Upper lobe of left lung (tissue), 6 donors: ENCODE results near the gene C6orf47. TPM values are rescaled to one million over a fixed set of nuclear protein-coding genes. Genes with fewer than 3 reads are reported as not detected.

ENCODE experiments used
- ATAC-seq, 2 donors: fragments of 200-7000 bp; cut with Tn5 transposase; one replicate each; pipeline ENCODE4 v1.9.1; 2022; ENCODE audit warnings: mild to moderate bottlenecking in 2 of 2, moderate library complexity in 2 of 2; ENCODE audit not compliant: low FRiP score in 2 of 2
- DNase-seq, 2 donors: peaks; one replicate each; pipeline ENCODE4 v3.0.0-alpha.2; 2019 to 2020
- H3K27ac ChIP-seq, 4 donors: fragments of 200-600 bp; sonication (generic); one replicate each; pipeline ENCODE4 v1.5.1; 2016 to 2019
- H3K27me3 ChIP-seq, 4 donors: fragments of 200-600 bp; sonication (generic); one replicate each; pipeline ENCODE4 v1.5.1; 2017 to 2019
- H3K36me3 ChIP-seq, 4 donors: fragments of 200-600 bp; sonication (generic); one replicate each; pipeline ENCODE4 v1.5.1; 2016 to 2019
- H3K4me1 ChIP-seq, 4 donors: fragments of 200-600 bp; sonication (generic); one replicate each; pipeline ENCODE4 v1.5.1; 2018 to 2019
- H3K4me3 ChIP-seq, 4 donors: fragments of 200-600 bp; sonication (generic); one replicate each; pipeline ENCODE4 v1.5.1; 2017 to 2019; ENCODE audit warnings: mild to moderate bottlenecking in 2 of 4, moderate library complexity in 1 of 4
- H3K9me3 ChIP-seq, 4 donors: fragments of 200-600 bp; sonication (generic); one replicate each; pipeline ENCODE4 v1.5.1; 2018 to 2019
- EP300 ChIP-seq, 4 donors: sonication (generic); formaldehyde crosslinking; IDR thresholded peaks; one replicate each; pipeline ENCODE4 v1.5.1; 2017; ENCODE audit warnings: antibody characterized with exemption in 4 of 4, control low read depth in 2 of 4
- POLR2A ChIP-seq, 4 donors: fragments of 450-650 bp; IDR thresholded peaks; one replicate each; pipeline ENCODE4 v1.5.1; 2016 to 2017; ENCODE audit warnings: antibody characterized with exemption in 4 of 4, mild to moderate bottlenecking in 2 of 4
- POLR2AphosphoS5 ChIP-seq, 2 donors: sonication (generic); formaldehyde crosslinking; IDR thresholded peaks; one replicate each; pipeline ENCODE4 v1.5.1; 2017; ENCODE audit warnings: antibody characterized with exemption in 2 of 2
- WGBS, 2 donors: methylation state at CpG; one replicate each; pipeline ENCODE4 v1.1.5; 2017 to 2018; 5-methylcytosine and 5-hydroxymethylcytosine counted together
- total RNA-seq, 6 donors: library from RNA; depleted of rRNA in 4 of 6; stranded (reverse); fragments of >200 nt in 4 of 6; gene quantifications; one replicate each; pipeline versions ENCODE4 v1.1.0 to v1.2.1, GENCODE V29; 2016 to 2021
- TF ChIP-seq, protein P1 (sequence below), 6 experiments: fragments of 450-650 bp in 4 of 6; fragments of 200-600 bp in 2 of 6; sonication (generic) in 2 of 6; IDR thresholded peaks; one replicate each; pipeline ENCODE4 v1.5.1; 2016 to 2019; ENCODE audit warnings: antibody characterized with exemption in 6 of 6
- donor health status: DM: no; HTN: no; CAD: no; lungs with moderate emphysema.
- donor health status: DM: no; HTN: yes; CAD: no; lungs with severe emphysema.

The C6orf47 gene
- total RNA-seq, 6 donors from 2014 or later = 25.0 to 30.1 (median 28.4) TPM

DNA sequence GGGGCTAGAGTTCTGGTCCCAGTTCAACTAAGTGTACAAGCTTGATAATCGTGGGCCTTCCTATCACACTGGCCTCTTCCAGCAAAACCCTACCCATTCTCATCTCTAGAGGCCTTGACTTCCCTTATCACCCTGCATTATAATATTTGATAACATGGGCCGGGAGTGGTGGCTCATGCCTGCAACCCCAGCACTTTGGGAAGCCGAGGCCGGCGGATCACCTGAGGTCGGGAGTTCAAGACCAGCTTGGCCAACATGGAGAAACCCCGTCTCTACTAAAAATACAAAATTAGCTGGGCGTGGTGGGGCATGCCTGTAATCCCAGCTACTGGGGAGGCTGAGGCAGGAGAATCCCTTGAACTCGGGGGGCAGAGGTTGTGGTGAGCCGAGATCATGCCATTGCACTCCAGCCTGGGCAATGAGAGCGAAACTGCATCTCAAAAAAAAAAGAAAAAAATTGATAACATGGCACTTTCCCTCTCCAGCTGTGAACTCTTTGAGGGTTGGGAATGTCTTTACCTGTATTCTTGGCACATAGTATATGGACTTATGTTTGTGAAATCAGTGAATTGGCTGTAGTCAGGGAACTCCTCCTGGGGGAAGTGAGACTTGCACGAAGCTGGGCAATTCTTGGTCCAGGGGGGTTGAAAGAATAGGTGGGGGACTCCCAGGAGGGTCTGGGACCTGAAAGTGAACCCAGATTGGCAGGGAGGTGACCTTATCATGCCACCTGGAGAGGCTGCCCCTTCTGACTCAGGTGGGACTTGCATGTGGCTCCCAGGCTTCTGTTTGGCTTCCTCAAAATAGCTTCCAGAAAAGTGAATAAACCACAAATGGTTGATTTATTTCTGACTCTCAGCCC, 915 bp upstream of the C6orf47 start:
- H3K9me3 ChIP-seq = no peaks in the 10 kb centered on the region

DNA sequence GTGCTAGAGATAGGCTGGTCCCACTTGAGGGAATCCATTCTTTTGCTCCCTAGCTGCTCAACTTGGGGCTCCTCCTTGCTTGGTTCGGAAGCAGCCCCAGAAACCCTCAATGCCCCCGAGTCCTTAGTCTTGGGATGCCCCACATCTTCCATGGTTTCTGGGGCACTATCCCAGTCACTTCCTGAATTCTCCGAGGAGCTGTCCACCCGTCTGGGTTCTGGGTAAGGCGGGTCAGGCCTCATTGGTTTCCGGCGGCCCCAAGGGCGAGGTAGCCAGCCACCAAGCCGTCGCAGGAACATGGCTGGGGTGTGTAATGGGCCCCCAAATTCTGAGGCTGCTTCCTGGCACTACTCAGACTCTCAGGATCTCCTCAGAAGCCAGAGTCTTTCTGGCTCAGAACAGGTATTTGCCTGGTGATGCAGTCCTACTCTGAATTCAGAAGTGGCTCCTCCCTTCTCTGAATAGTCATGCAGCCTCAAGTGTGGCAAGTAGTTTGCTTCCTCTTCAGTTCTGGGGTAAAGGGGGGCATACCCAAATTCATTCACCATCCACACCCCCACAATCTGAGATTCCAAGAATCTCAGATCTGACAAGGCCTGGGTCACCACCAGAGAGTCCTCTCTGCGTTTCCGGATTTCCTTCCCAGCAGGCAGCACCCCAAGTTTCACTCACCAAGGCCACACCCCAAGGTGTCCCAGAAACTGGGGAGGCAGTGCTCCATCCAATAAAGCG, 763 bp downstream of the C6orf47 start:
- H3K4me1 ChIP-seq = peaks cover 46 to 68% (median 52%) of the 10 kb centered on the region in 4 donors
- peak overlapping the region; percentile 64 to 92 (median 64) for H3K4me3 ChIP-seq
- TF ChIP-seq POLR2A (IDR thresholded peaks at IDR 0.05) (no peak), EP300 (IDR thresholded peaks at IDR 0.05) (no peak), POLR2AphosphoS5 (IDR thresholded peaks at IDR 0.05) (no peak)
- TF ChIP-seq, protein P1, sequence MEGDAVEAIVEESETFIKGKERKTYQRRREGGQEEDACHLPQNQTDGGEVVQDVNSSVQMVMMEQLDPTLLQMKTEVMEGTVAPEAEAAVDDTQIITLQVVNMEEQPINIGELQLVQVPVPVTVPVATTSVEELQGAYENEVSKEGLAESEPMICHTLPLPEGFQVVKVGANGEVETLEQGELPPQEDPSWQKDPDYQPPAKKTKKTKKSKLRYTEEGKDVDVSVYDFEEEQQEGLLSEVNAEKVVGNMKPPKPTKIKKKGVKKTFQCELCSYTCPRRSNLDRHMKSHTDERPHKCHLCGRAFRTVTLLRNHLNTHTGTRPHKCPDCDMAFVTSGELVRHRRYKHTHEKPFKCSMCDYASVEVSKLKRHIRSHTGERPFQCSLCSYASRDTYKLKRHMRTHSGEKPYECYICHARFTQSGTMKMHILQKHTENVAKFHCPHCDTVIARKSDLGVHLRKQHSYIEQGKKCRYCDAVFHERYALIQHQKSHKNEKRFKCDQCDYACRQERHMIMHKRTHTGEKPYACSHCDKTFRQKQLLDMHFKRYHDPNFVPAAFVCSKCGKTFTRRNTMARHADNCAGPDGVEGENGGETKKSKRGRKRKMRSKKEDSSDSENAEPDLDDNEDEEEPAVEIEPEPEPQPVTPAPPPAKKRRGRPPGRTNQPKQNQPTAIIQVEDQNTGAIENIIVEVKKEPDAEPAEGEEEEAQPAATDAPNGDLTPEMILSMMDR (IDR thresholded peaks at IDR 0.05) = no peak
- H3K27ac ChIP-seq = peak overlapping the region; percentile 84 to 97 (median 90)
- DNase-seq (peak in 1 of 2 donors; percentile 45), ATAC-seq (peak; percentile 25 to 34)
- peaks cover 0 to 42% (median 17%) of the 10 kb centered on the region in 4 donors for H3K36me3 ChIP-seq
- no peaks in the 10 kb centered on the region for H3K27me3 ChIP-seq
- 22 to 28% methylated on average over 6 to 10 of the region's 13 CpGs for WGBS, 2 donors
- no peaks in the 10 kb centered on the region for H3K9me3 ChIP-seq

More for the DNA sequence above, 915 bp upstream of the C6orf47 start:
- Histone ChIP-seq H3K4me3 (peak overlapping the region in 2 of 4 donors; percentile 64), H3K27me3 (no peaks in the 10 kb centered on the region), H3K36me3 (peaks cover 0 to 29% (median 17%) of the 10 kb centered on the region in 4 donors), H3K27ac (peak overlapping the region; percentile 84 to 97 (median 90)), H3K4me1 (peaks cover 49 to 71% (median 53%) of the 10 kb centered on the region in 4 donors)
- no peak for TF ChIP-seq EP300 (IDR thresholded peaks at IDR 0.05)
- TF ChIP-seq, protein P1 (IDR thresholded peaks at IDR 0.05) = no peak
- TF ChIP-seq POLR2AphosphoS5 (IDR thresholded peaks at IDR 0.05) = no peak
- no peak for TF ChIP-seq POLR2A (IDR thresholded peaks at IDR 0.05)
- 82% methylated on average over 12 of the region's 12 CpGs for WGBS, 2 donors
- DNase-seq (no peak), ATAC-seq (no peak)

DNA sequence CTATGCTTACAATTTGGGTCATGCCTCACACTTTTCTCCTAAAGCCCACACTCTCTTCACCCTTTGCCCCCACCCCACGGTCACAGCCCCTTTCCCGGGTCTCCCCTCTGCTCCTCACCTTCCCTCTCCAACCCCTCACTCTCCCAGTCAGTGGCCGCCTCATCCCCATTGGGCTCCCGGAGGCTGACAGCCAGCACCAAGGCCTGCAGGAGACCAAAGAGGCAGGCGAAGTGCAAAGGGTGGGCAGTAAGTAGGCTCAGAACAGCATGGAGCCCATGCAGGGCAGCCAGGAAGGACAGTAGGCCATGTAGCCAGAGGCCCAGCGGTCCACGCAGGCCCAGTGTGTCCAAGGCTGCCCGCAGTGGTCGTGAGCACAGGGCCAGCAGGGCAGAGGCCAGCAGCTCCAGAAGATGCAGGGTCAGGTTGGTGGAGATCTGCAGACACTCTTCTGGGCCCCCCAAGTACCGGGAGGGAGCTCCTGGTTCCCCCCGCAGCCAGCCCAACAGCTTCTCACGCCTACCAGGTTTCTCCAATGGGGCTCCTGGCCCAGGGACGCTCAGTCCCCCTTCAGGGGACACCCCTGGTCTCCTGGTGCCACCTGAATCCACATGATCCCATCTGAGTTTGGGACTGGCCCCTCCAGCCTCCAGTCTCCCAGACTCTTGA, 1.5 kb downstream of the C6orf47 start:
- peak overlapping the region; percentile 84 to 97 (median 90) for H3K27ac ChIP-seq
- peak overlapping the region; percentile 64 to 92 (median 64) for H3K4me3 ChIP-seq
- peaks cover 41 to 64% (median 48%) of the 10 kb centered on the region in 4 donors for H3K4me1 ChIP-seq
- no peaks in the 10 kb centered on the region for H3K9me3 ChIP-seq
- H3K36me3 ChIP-seq = peaks cover 0 to 46% (median 17%) of the 10 kb centered on the region in 4 donors
- WGBS, 2 donors = 80 to 87% methylated on average over 8 to 13 of the region's 13 CpGs
- TF ChIP-seq POLR2A (IDR thresholded peaks at IDR 0.05) (no peak), EP300 (IDR thresholded peaks at IDR 0.05) (no peak), POLR2AphosphoS5 (IDR thresholded peaks at IDR 0.05) (no peak)
- TF ChIP-seq, protein P1 (IDR thresholded peaks at IDR 0.05) = no peak
- no peaks in the 10 kb centered on the region for H3K27me3 ChIP-seq
- DNase-seq (no peak), ATAC-seq (no peak)

DNA sequence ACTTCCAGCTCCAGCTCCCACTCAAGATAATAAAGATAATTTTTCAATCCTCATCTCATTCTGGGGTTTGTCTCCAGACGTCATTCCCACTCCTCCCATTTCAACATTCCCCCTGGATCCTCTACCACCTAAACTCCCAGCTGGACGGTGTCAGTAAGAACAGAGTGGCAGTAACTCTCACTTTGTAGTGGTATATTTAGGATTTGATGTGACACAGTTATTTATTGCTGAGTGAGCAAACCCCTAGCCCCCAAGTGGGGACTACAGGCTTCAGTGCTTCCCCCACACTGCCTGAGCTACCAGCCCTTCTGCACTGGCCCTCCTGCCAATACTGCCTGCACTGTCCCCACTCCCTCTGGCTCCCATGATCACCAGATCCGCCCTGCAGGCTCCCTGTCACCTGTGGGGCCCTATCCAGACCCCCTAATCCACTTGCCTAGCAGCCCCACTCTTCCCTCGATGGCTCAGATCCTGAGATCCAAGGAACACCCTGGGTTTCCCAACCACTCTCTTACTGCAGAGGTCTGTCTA, 2.4 kb downstream of the C6orf47 start:
- Histone ChIP-seq H3K9me3 (no peaks in the 10 kb centered on the region), H3K4me3 (peak overlapping the region in 1 of 4 donors; percentile 64), H3K36me3 (peaks cover 0 to 43% (median 17%) of the 10 kb centered on the region in 4 donors), H3K27me3 (no peaks in the 10 kb centered on the region), H3K27ac (peak overlapping the region in 1 of 4 donors; percentile 13), H3K4me1 (peaks cover 38 to 62% (median 46%) of the 10 kb centered on the region in 4 donors)
- 77 to 84% methylated on average over 4 of the region's 4 CpGs for WGBS, 2 donors
- TF ChIP-seq, protein P1 (IDR thresholded peaks at IDR 0.05) = no peak
- TF ChIP-seq EP300 (IDR thresholded peaks at IDR 0.05) (no peak), POLR2A (IDR thresholded peaks at IDR 0.05) (no peak), POLR2AphosphoS5 (IDR thresholded peaks at IDR 0.05) (no peak)
- DNase-seq (no peak), ATAC-seq (no peak)
